Measurements from ENCODE around the gene CRYL1.

Gene CRYL1

DNA sequence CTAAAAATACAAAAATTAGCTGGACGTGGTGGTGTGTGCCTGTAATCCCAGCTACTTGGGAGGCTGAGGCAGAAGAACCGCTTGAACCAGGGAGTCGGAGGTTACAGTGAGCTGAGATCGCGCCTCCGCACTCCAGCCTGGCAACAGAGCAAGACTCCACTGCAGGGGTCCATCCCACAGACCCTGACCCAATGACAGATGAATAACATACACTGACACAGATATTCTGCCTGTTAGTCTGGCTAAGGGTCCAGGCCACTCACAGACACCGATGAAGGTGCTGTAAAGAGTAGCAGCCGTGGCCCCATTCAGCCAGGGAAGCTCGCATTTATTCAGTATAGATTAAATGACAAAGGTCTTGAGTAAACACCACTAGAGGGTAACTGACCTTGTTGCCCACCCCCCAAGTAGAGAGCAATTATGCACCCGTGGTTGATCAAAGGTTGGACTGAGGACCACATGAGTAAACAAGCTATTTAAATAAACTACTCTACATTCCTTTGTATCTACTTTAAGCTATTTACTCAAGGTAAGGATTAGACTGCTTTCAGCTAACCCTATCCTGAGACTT is 8.5 kb upstream of the CRYL1 start:
- H3K4me3 ChIP-seq (ENCODE audit: low read depth, low read length): no peak overlapping the region

DNA sequence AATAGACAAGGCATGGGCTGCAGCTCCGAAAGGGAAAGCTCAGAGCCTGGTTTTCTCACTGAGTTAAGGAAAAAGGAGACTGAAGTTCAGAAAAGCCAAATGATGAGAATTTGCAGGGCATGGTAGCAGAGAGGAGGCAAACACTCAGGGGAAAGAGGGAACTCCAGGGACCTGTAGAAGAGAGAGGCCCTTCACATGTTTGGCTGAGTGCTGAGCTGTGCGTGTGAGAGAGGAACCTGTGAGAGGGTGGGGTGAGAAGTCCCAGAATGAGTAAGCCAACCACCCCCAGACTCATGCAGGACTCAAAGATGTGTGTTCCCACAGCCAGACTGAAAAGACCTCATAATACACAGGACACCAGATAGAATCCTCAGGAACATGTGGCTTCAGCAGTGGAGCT is 2.8 kb upstream of the CRYL1 start:
- H3K4me3 ChIP-seq (ENCODE audit: low read depth, low read length): no peak overlapping the region

DNA sequence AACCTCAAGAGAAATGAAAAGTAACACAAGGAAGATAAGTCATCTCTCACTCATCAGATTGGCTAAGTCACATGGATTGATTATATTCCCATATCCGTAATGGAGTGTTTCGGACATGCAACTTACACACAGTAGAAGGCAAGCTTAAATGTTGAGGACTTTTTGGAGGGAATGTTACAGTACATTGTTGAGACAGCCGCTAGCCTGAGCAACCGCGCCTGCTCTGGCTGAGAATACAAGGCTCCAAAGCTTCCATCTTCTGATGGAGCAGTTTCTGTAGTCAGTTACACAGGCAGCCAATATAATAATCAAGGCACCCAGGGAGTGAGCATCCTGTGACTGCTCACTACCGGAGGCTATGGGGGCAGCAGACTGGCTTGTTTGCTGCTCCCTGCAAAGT is 1.0 kb upstream of the CRYL1 start:
- no peak overlapping the region for H3K4me3 ChIP-seq (ENCODE audit: low read depth, low read length)

DNA sequence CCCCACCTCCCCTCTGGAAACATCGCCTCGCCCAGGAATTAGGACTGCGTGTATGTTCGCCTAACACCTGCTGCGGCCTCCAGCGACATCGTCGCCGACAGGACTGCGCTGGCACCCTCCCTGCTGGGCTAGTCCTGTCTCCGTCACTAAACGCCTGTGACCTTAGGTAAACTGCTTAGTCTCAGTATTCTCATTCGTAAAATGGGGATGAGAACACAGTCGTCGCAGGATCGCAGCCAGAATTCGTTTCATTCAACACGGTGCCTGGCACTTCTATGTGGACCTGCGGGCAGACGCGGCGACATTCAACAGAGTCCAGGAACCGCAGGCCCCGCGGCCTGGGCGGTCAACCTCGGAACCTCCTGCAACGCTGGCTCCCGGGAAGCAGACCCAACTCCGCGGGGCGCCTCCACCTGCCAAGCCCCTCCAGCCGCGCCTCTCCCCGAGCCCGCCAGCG is 485 bp downstream of the CRYL1 start:
- peak overlapping the region; percentile 55 for H3K4me3 ChIP-seq (ENCODE audit: low read depth, low read length)

DNA sequence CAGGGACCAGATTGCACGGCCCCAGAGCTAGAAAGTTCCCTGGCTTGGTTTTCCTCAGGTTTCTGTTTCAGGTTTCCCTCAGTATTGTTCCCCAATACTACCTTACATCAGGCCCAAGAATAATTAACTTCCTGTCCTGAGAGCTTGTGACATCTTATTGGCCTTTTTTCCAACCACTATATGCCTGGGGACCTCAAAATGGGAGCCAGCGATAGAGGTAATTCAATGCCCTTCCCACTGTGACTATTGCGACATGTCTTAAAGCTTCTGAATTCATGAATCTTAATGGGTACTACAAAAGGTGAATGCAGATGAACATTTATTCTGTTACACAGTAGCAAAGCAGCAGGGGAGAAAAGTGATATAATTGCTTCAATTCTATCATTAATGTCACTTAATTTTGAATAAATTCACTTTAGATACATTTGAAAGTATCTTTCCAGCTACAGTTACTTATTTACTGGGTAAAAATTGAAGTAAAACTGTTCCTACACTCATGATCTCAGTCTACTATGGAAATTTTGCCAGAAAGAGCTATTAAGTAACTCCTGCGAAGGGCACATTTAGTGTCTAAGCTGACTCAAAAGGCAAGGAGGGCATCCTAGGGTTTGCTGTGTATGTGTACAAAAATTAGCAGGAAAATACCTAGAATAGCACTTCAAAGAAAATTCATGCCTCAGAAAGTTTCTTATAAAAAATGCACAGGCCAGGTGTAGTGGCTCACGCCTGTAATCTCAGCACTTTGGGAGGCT is 4.1 kb downstream of the CRYL1 start:
- no peak overlapping the region for H3K4me3 ChIP-seq (ENCODE audit: low read depth, low read length)

DNA sequence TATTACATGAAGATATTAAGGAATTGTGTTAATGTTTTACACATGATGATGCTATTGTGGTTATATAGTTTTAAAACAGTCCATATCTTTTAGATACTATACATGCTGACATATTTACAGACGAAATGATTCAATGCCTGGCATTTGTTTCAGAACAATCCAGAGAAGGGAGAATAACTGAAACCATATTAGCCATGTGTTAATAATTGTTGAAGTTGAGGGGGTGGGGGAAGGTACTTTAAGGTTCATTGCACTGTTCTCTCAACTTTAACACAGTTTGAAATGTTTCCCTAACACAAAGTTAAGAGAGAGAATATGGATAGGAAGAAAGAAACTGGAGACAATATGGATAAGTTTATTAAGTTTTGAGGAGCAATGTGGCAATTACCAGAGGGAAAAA is 5.8 kb downstream of the CRYL1 start:
- no peak overlapping the region for H3K4me3 ChIP-seq (ENCODE audit: low read depth, low read length)

DNA sequence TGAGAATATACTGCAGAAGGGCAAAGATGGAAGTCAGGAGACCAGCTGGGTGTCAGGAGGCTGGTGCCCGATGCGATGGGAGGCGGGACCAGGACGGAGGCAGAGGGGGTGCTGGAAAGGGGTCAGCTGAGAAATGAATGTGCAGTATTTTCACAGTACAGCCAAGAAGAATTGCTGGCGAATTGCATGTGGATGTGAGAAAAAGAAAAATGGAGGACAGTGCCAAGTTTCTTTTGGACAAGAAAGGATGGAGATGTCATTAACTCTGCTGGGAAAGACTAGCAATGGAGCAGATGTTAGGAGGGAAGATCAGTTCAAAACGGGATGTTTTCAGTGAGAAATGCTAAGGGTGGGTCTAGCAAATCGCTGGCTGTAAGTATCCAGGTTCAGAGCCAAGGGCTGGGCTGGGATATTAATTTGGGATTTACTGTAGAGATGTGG is 7.0 kb downstream of the CRYL1 start:
- H3K4me3 ChIP-seq (ENCODE audit: low read depth, low read length): no peak overlapping the region

DNA sequence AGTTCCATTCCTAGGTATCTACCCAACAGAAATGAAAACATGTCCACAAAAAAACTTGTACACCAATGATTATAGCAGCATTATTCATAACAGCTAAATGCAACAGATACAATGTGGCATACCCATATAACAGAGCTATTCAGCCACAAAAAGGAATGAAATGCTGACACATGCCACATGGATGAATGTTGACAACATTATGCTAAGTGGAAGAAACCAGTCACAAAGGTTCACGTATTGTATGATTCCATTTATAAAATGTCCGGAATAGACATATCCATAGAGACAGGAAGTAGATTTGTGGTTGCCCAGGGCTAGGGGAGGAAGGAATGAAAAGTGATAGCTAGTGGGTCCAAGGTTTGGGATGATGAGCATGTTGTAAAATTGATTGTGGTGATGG is 10.8 kb downstream of the CRYL1 start:
- no peak overlapping the region for H3K4me3 ChIP-seq (ENCODE audit: low read depth, low read length)

DNA sequence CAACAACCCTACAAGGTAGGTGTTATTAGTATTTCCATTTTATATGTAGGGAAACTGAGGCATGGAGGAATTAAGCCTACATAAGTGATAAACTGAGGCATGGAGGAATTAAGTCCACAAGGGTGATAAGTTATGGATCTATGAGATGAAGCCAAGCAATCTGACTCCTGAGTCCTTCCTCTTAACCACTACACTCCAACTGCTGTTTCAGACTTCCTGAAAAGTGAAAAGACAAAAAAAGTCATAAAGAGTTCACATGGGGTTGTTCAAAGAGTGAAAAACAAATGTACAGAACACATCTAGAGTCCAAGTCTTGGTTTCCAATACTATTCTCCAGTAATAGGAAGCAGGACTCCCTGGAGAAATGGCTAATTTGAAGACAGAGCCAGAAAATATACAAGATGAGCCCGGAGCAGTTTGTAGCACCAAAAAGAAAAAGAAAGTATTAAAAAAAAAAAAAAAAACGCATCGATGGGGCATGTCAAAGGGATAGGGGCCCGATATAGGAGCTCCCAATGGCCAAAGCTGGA is 12.1 kb downstream of the CRYL1 start:
- H3K4me3 ChIP-seq (ENCODE audit: low read depth, low read length): no peak overlapping the region

DNA sequence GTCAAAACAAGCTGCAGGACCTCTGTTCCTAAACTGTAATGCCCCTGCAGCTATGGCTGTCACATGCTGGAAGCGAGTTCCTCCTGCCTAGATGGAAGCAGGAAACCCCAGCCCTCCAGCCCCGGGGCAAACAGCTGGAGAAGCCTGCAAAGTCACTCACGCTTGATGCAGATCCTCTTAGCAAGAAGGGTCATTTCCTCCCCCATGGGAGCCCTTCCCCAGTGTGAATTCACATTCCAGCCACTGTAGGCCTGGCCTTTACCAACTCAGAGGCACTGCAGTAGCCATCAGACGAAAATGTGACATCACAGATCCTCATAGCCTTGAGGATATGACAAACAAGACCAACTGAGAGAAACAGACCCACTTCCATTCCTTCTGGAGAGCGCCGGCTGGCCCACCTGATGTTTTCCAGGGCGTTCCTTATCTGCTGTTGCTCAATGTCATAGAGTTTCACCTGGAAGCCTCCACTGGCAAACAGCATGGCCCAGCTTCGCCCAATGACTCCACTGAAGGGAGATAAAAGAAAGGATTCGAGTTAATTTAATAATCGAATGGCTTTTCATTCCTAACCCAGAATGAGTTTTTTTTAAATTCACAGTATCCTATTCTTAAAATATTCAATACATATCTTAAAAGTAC is 13.5 kb downstream of the CRYL1 start:
- H3K4me3 ChIP-seq (ENCODE audit: low read depth, low read length): no peak overlapping the region

DNA sequence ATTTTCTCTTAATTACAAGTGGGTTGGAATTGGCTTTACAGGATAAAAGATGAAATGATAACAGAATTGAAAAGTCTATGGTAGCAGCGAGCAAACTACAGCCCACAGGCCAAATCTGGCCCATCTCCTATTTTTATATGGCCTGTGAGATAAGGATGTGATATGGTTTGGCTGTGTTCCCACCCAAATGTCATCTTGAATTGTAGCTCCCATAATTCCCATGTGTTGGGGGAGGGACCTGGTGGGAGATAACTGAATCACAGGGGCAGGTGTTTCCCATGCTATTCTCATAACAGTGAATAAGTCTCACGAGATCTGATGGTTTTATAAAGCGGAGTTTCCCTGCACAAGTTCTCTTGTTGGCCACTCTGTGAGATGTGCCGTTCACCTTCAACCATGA is 19.0 kb downstream of the CRYL1 start:
- no peak overlapping the region for H3K4me3 ChIP-seq (ENCODE audit: low read depth, low read length)

DNA sequence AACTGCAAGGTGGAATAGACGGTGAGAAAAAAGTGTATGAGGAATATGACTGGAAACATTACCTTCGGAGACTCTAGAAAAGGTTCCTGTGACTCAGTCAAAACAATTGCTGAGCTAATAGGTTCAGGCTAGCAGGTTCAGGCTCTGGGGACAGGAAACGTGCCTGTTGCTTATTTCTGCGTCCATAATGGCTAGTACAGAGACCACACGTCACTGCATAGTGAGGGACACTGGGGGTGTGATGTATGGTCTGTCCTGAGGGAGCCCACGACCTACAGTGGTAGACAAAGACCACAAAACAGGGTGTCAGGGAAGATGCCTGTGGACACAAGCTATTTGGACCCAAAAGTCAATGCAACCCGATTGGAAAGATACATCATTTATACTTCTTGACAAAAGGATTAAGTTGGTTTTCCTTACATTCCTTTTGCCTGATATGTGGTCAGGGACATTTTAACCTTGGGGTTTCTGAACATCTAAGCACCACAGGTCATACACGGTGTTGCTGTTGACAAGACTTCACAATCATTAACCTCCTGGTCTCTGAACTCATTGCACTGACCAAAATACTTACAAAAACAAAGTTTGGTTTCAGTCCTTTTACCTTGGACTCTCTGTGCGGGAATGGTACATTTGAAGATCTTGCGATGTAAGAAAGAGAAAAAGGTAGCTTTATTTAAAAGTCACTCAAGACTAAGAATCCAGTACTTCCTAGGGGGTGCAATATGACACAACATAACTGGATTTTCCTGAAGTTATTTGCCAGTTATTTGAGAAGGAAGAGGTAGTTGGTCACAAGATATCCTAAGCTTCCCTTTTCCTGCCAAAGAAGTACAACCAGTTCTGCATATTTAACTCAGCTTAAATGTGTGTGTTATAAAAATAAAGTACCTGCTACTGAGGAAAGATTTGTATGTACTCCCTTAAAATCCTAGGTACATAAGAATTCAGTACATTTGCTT is 20.0 kb downstream of the CRYL1 start:
- H3K4me3 ChIP-seq (ENCODE audit: low read depth, low read length): no peak overlapping the region

DNA sequence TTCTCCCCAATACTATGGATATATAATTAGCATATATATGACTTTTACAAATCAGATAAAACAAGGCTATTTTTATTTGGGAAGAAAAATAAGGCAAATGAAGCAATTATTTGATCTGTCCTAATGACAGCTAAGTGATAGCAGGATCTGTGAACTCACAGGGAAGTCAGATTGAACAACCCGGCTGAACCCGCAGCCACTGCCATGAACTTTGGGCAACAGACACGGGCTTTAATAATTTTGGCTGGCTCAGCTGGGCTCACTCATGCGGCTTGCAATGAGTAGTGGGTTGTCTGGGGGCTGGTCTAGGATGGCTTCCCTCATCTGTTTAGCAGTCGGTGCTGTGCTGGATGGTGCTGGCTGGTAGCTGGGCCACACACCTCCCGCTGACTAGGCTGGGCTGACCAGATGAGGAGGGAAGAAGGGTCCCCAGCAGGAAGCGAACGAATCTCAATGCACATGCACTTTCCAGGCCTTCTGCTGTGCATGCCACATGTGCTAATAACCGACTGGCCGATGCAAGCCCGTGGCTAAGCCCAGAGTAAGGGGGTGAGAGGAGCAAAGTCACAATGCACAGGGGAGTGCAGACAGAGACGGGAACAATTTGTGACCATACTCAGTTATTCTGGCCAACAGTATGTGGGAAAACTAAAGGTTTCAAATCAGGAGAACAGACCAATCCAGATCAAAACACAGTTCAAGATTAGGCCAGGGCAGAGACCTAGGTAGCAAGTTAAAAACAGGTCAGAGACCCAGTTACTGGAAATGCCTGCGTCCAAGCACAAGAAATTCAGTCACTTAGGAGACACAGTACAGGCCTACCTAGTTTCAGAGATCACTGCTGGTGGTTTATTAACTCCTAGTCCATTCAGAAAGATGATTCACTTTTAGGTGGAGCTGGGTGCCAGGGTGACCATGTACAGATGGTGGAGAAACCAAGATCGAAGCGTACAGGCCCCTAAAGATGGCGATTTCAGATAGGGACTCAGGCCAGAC is 22.3 kb downstream of the CRYL1 start:
- no peak overlapping the region for H3K4me3 ChIP-seq (ENCODE audit: low read depth, low read length)

DNA sequence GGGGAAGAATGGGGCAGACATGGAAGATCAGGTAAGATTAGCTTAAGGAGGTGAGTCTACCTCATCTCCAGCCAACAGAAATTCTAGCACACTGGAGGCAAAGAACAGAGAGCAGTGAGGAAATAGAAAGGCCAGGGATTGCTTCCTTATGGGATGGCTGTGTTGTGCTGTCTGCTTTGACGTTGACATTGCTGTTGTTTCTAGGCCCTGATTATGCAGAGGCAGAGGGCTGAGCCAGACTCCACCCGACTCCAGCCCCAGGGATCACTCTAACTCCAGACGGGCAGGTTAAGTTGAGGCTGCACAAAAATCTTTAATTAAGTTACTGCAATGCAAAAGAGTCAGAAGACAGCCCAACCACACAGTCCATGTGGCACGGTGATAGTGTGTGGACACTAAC is 24.1 kb downstream of the CRYL1 start:
- no peak overlapping the region for H3K4me3 ChIP-seq (ENCODE audit: low read depth, low read length)

DNA sequence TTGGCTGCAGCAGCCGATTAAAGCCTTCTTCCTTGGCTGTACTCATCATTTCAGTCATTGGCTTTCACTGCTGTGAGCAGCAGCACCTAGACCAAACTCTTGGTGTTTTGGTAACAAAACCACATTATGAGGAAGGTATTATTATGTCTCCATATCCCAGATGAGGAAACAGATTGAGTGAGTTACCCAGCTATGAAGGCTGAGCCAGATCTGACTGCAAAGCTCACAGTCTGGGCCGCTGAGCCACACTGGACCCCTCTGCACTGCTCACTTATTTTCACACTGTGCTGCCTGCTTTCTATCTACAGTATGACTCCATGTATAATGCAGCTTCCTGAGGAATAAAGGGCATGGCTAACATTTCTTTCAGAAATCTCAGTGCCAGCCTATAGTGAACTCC is 24.5 kb downstream of the CRYL1 start:
- H3K4me3 ChIP-seq (ENCODE audit: low read depth, low read length): no peak overlapping the region

DNA sequence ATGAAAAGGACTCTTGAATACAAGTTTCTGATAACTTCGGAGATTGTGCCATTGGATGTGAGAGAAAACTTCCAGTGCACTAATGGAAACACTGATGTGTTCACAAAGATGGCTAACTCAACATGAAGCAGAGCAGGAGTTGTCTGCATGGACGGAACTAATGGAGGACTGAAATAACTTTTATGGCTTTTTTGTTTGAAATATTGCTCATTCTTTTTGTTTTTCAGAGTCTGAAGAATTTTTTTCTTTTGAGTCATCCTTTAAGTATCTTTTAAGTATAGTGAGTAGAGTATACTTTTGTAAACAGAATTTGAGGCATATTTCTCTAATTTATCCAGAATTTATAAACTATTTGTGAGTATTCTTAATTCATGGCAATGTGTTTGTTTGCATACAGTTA is 25.7 kb downstream of the CRYL1 start:
- H3K4me3 ChIP-seq (ENCODE audit: low read depth, low read length): no peak overlapping the region

DNA sequence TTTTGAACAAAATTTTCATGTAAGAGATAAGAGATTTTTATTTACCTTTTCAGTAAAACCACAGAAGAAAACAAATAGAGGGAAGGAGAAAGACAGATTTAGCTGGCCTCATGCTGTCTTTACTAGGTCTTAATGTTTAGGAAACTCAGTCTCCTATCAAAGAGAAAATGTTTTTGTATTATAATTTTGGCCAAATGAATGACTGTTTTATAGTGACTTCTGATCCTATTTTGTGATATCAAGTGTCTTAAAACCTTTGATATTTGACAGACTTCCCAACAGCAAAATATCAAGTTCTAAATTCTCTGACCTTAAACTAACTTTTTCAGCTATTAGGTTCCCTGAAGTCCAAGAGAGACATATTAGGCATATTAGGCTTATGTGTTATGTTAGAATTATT is 27.0 kb downstream of the CRYL1 start:
- no peak overlapping the region for H3K4me3 ChIP-seq (ENCODE audit: low read depth, low read length)

DNA sequence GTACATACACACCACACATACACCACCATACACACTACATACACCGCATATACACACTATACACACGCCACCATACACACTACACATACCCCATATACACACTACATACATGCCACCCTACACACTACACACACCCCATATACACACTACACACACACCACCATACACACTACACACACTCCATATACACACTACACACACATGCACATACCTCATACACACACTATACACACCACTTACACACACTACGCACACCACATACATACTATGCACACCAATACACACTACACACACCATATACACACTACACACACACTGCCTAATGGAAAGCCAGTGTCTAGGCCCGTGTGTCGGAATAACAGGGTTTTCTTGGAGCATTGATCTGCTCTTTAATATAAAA is 27.5 kb downstream of the CRYL1 start:
- H3K4me3 ChIP-seq (ENCODE audit: low read depth, low read length): no peak overlapping the region

DNA sequence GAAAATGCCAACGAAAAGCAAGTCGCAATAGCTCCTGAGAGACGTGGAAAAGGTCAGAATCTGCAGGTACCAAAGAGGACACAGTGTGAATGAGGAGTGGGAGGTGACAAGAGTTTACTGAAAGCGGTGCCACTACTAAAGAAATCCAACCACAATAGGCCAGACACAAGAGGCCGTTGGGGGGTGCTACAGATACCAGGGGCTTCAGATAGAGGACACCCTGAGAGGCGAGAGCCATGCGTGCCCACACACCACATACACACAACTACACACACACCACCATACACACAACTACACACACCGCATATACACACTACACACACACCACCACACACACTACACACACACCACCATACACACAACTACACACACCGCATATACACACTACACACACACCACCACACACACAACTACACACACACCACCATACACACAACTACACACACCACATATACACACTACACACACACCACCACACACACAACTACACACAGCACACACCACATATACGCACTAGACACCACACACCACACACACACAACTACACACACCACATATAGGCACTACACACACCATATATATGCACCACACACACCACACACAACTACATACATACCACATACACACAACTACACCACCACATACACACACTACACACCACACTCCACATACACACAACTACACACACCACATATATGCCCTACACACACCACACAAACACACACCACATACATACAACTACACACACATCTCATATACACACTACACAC is 28.5 kb downstream of the CRYL1 start:
- no peak overlapping the region for H3K4me3 ChIP-seq (ENCODE audit: low read depth, low read length)
